ENCODE measurements around the gene DNM3.

DNA sequence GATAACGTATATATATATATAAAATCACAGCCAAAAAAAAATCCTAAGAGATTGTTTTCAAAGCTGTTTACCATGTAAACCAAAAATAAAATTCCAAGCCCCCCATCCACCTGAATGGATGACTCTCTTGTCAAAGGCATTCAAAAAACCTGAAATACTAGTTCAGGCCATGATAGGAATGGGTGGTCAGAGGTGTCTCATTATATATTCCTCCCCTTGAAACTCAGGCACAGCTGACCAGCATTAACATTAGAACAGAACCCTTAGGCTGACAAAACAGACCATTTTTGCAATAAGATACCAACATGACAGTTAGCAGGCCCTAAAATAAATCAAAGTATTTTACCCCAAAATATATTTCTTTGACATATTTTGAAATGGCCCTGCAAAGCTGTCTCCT, 122.5 kb downstream of the DNM3 start:
- TF ChIP-seq, protein P1, sequence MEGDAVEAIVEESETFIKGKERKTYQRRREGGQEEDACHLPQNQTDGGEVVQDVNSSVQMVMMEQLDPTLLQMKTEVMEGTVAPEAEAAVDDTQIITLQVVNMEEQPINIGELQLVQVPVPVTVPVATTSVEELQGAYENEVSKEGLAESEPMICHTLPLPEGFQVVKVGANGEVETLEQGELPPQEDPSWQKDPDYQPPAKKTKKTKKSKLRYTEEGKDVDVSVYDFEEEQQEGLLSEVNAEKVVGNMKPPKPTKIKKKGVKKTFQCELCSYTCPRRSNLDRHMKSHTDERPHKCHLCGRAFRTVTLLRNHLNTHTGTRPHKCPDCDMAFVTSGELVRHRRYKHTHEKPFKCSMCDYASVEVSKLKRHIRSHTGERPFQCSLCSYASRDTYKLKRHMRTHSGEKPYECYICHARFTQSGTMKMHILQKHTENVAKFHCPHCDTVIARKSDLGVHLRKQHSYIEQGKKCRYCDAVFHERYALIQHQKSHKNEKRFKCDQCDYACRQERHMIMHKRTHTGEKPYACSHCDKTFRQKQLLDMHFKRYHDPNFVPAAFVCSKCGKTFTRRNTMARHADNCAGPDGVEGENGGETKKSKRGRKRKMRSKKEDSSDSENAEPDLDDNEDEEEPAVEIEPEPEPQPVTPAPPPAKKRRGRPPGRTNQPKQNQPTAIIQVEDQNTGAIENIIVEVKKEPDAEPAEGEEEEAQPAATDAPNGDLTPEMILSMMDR (optimal IDR thresholded peaks at IDR 0.05 in 1 of 3, IDR thresholded peaks at IDR 0.05 in 1 of 3, conservative IDR thresholded peaks at IDR 0.05 in 1 of 3; ENCODE audit: extremely low read depth in 1 of 3, insufficient read depth in 2 of 3, low read length in 3 of 3) = no peak
- no peak for TF ChIP-seq EZH2 (IDR thresholded peaks at IDR 0.05; ENCODE audit: low read length)
